ENCODE results near the gene DONSON.

DONSON gene

GRCh38 chr21:33552093-33552998 is 36.1 kb downstream of the DONSON start (continued):
- peak; percentile 82 for TF ChIP-seq ZBTB6 (tag by site-specific recombination; IDR thresholded peaks at IDR 0.05)
- no peak for TF ChIP-seq ZNF121 (tag by site-specific recombination; IDR thresholded peaks at IDR 0.05)
- no peak for TF ChIP-seq ZNF555 (tag by site-specific recombination; conservative IDR thresholded peaks at IDR 0.05)
- TF ChIP-seq PATZ1 (tag by site-specific recombination; IDR thresholded peaks at IDR 0.05) = no peak
- no peak for TF ChIP-seq REPIN1 (tag by site-specific recombination; IDR thresholded peaks at IDR 0.05; ENCODE audit: low read depth)
- TF ChIP-seq ZBTB48 (tag by site-specific recombination; IDR thresholded peaks at IDR 0.05) = no peak
- no peak for TF ChIP-seq ZNF280C (tag by site-specific recombination; IDR thresholded peaks at IDR 0.05)
- TF ChIP-seq ZNF324 (tag by site-specific recombination; IDR thresholded peaks at IDR 0.05) = 0 out of 2 replicates have a peak, but pooled peaks have one; percentile 36
- TF ChIP-seq ZNF560 (tag by site-specific recombination; IDR thresholded peaks at IDR 0.05; ENCODE audit: borderline replicate concordance) = no peak
- no peak for TF ChIP-seq WT1 (tag by site-specific recombination; IDR thresholded peaks at IDR 0.05)
- TF ChIP-seq HOXC10 (CRISPR knock-in tag; IDR thresholded peaks at IDR 0.05) = no peak
- peak; percentile 95 for TF ChIP-seq ZBTB21 (tag by site-specific recombination; IDR thresholded peaks at IDR 0.05)

GRCh38 chr21:33551664-33552063 is 36.8 kb downstream of the DONSON start:
- TF ChIP-seq ZNF561 (tag by site-specific recombination; IDR thresholded peaks at IDR 0.05; ENCODE audit: borderline replicate concordance) = no peak
- TF ChIP-seq ZNF423 (tag by site-specific recombination; IDR thresholded peaks at IDR 0.05) = no peak
- ChIA-PET POLR2A (interaction anchor here (0.6 to 1.4 kb wide), 4 partner anchors 9 to 71 kb away, joined by 3 to 7 read pairs (median 3); partner anchors contain the start of genes DONSON, SON and TMEM50B), CTCF (interaction anchor here (1.2 kb wide), 1 partner anchor 11 kb away, joined by 3 read pairs; no protein-coding TSS in a partner anchor)
- H3K9me3 ChIP-seq (ENCODE audit: control insufficient read depth, insufficient read depth, low read depth, low read length) = no peaks in the 10 kb centered on the region
- H3K27ac ChIP-seq (ENCODE audit: extremely low read depth, low read depth, low read length) = no peak overlapping the region
- H3K36me3 ChIP-seq (ENCODE audit: control insufficient read depth in 2 of 2, insufficient read depth in 1 of 2, low read length in 2 of 2) = peaks cover 61 to 96% of the 10 kb centered on the region in 2 experiments
- no peak overlapping the region for H3K4me3 ChIP-seq (ENCODE audit: low read depth, low read length)
- no peaks in the 10 kb centered on the region for H3K4me1 ChIP-seq (ENCODE audit: control insufficient read depth, insufficient read depth, low read length)

- Histone ChIP-seq H3K4me3 (ENCODE audit: low read depth, low read length) (no peak overlapping the region), H3K9me3 (ENCODE audit: control insufficient read depth, insufficient read depth, low read depth, low read length) (no peaks in the 10 kb centered on the region), H3K36me3 (ENCODE audit: control insufficient read depth in 2 of 2, insufficient read depth in 1 of 2, low read length in 2 of 2) (peaks cover 60 to 96% of the 10 kb centered on the region in 2 experiments), H3K27ac (ENCODE audit: extremely low read depth, low read depth, low read length) (no peak overlapping the region), H3K4me1 (ENCODE audit: control insufficient read depth, insufficient read depth, low read length) (no peaks in the 10 kb centered on the region)
- POLR2A ChIA-PET = interaction anchor here (1.2 to 1.4 kb wide), 3 partner anchors 8 to 38 kb away, joined by 3 to 7 read pairs (median 3); partner anchors contain the start of genes DONSON and SON
- CTCF ChIA-PET = interaction anchor here (1.2 kb wide), 1 partner anchor 12 kb away, joined by 3 read pairs; no protein-coding TSS in a partner anchor
- TF ChIP-seq ZNF248 (tag by site-specific recombination; IDR thresholded peaks at IDR 0.05) (no peak), ZNF48 (tag by site-specific recombination; IDR thresholded peaks at IDR 0.05) (no peak), ZNF362 (tag by site-specific recombination; IDR thresholded peaks at IDR 0.05) (no peak), ZNF175 (tag by site-specific recombination; IDR thresholded peaks at IDR 0.05) (no peak), ZNF560 (tag by site-specific recombination; IDR thresholded peaks at IDR 0.05; ENCODE audit: borderline replicate concordance) (no peak), ZBTB8A (tag by site-specific recombination; IDR thresholded peaks at IDR 0.05) (no peak), ZNF2 (tag by site-specific recombination; IDR thresholded peaks at IDR 0.05) (no peak), ZNF660 (tag by site-specific recombination; IDR thresholded peaks at IDR 0.05) (no peak), ZNF791 (tag by site-specific recombination; IDR thresholded peaks at IDR 0.05) (no peak), FEZF1 (tag by site-specific recombination; IDR thresholded peaks at IDR 0.05) (no peak), GLI4 (tag by site-specific recombination; IDR thresholded peaks at IDR 0.05) (no peak), RBAK (tag by site-specific recombination; IDR thresholded peaks at IDR 0.05) (no peak)
These were observed 37.5 kb downstream of the DONSON start for GRCh38 chr21:33550772-33551660.

Measured in HEK293 (cell line).